HG03439 (cell line): ENCODE results near the gene FAM98A.

ENCODE experiments used
- ATAC-seq: cut with Tn5 transposase; IDR thresholded peaks from one replicate; pipeline ENCODE4 v1.9.1; 2021; ENCODE audit warnings: mild to moderate bottlenecking, moderate library complexity; ENCODE audit not compliant: unreplicated experiment

Gene FAM98A

DNA sequence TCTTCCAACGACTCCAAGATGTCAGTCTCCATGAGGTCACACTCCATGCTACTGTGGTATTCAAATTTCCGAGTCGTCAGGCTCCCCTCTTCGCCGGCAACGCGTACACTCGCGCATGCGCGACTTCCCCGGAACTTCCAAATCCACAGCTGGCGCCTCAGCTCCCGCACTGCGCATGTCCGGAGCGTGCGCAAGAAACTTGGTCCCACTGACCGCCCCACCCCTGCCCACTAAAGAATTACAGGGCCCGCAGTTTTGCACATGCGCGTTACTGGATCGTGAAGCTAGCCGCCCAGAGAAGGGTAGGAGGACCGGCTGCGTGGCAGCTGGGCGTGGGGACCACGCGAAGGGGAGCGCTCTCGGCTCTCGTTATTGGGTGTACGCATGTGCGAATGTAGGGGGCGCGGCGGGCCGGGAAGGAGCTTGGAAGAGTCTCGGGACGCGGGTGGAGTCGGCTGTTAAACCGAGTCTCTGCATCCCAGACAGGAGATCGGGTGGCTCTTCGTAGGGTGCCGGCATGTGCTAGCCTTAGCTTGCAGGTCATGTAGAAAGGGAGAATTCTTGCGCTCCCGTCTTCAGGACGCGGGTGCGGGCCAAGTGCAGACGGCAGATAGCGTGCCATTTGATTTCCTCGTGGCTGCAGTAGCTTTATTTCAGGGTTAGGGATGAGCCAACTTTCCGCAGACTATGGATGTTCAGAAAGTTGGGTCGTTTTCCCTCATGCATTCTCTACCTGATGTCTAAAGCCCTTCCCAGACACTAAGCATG is at the start of gene FAM98A:
Gene FAM98A, minus strand, starts transcription at position 125 of the 768 bp plus-strand sequence. Its CDS starts 78 bp downstream, at position 47.
- ATAC-seq = peak; percentile 95

DNA sequence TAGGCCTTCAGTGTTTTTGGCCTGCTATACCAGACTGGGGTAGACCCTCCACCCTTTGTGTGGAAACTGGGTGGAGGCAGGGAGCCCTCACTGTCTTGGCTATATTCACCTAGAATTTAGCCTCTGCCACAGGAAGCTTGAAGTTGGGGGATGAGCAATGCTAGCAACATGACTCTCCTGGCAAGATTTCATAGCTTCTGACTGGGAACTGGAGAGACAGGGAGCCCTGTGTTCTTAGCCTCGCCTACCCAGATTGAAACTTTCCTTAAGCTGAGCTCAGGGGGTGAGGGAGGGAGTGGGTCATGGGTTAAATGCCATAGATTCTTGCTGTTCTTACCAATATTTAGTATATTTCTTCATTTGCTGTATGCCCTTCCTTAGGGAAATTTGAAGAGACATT is 46.8 kb upstream of the FAM98A start:
- no peak for ATAC-seq

DNA sequence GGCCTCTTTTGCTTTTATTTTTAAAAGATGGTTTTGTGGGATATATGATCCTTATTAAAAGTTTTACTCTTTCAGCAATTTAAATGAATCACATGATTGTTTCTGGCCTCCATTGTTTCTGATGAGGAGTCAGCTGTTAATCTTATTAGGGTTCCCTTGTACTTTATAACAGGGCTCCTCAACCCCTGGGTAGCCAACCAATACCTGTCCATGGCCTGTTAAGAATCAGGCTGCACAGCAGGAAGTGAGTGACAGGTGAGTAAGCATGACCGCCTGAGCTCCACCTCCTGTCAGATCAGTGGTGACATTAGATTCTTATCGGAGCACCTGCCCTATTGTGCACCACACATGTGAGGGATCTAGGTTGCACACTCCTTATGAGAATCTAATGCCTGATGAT is 45.1 kb upstream of the FAM98A start:
- ATAC-seq = no peak

DNA sequence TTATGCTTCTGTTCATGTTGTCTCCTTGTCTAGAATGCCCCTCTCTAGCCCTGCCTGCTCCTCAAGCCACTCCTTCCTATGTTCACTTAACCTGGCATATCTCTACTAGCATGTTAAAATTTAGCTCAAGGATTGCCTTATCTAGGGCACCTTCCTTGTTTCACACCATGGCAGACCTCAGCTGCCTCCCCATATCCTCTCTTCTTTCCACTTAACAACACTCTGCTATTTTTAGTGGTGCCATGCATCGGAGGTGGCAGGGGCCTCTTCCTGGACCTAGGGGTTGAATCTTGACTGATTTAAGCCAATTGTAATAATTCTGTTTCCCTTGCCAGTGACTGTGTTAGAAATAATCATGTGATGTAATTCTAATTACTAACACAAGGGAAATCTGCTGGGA is 36.9 kb upstream of the FAM98A start:
- no peak for ATAC-seq

DNA sequence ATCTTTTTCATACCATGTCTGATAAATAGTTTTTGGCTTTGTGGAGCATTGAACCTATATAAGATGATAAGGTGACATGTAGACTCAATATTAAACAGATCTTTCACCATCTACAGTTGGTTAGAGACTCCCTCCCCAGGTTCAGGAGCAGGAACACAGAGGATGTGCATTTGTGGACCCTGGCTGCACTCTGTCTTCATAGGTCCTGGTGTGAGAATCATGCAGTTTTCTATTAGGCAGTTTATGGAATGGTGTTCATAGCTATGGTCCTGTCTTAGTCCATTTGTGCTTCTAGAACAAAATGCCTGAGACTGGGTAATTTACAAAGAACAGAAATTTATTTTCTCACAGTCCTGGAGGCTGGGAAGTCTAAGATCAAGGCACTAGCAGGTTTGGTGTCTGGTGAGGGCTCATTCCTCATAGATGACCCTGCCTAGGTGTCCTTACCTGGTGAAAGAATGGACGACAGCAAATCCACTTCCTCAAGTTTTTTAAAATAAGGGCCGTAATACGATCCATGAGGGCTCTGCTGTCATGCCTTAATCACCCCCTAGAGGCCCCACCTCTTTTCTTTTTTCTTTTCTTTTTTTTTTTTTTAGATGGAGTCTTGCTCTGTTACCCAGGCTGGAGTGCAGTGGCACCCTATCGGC is 35.3 kb upstream of the FAM98A start:
- no peak for ATAC-seq

DNA sequence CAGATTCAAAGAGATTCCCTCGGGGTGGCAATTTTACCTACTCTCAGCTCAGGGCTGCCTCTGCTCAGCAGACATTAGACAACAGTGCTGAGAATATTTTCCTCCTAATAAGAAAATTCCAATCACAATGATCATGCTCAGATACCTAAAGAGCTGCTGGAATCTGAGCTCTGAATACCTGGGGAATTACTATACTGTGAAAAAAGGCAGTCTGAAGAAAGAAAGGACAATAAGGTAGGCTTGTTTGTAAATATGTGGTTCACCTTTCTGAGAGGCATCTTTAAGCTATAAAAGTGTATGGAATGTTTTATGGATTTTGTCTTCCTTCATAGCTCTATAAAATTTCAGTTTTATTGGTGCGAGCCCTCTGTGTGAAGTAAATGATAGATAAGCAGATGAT is 34.2 kb upstream of the FAM98A start:
- ATAC-seq = no peak

DNA sequence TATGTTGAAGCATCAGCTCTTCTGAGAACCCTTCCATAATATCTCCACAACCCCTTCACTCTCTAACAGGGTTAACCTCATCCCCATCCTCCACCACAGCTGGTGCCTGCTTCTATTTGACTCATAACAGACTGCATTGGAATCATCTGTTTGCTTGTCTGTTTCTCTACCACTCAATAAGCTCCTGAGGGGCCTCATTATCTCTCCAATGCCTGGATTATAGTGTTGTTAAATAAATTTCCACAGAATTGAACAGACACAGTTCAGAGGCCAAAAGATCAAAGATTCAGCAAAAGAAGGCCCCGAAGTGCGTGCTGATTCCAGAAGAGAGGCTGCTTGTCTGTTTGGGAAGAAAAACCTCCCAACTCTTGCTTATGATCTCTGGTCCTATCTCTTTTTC is 33.7 kb upstream of the FAM98A start:
- no peak for ATAC-seq

DNA sequence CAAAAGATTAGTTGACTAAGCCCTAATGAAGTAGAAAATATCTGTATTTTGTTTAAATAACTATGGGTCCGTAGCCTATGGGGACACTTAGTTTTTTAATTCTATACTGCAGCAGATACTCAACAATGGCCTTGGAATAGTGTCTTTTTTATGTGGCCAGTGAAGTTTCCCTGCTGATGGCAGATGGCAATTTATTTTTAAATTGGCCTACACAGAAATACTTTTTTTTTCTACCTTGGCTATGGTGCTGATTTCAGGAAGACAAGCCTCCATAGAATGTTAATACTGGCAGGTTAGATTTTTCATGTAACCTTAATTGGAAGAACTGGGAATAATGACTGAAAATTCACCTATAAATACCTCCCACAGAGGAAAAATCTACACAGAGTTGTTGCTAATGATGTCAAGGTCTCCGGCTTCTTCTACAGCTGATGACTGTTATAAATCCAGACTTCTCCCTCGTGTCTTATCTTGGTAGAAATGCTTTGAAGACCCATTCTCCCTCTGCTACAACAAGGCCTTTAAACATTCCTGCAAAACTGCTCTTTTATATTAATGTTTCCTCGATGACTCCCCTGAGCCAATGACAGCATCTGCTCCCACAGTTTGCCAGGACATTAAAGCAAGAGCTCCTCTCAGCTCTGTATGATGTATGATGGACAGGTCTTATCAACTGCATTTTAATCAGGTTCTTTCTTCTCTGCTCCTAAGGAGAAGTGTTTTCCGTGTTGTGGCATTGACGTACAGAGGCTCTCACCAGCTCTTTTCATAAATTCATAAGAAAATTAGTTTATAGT is 29.1 kb upstream of the FAM98A start:
- ATAC-seq = no peak

DNA sequence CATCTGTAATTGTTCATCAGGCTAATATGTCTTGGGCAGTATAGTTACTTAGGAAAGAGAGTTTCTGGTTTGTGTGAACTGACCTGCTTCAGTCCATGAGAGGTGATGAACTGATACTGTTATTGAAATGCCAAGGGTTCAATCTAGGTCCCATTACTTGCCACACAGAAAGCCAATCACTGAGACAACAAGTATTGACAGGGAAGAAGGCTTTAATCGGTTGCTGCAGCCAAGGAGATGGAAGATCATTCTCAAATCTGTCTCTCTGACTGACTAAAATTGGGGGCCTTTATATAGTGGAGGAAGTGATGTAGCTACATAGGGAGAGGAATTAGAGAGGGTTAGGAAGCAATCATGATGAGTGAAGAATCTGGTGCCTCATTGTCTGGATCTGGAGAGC is 19.9 kb upstream of the FAM98A start:
- no peak for ATAC-seq

DNA sequence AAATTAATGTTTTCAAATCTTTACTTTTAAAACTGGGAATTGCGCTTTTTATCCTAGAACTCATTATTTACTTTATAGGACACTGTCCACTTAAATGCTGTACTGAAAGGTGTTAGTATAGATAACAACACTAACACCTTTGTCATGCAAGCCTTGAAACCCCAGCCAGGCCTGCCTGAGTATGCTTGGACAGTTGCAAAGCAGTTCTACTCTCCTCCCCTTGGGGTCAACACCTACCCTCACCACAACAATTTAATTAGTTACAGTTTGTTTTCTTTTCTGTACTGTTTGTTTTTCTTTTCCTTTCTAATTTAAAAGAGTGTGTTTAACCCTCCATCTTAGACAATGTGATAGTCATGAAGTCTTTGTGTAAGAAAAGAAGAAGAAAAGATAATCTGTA is 18.9 kb upstream of the FAM98A start:
- ATAC-seq = no peak

DNA sequence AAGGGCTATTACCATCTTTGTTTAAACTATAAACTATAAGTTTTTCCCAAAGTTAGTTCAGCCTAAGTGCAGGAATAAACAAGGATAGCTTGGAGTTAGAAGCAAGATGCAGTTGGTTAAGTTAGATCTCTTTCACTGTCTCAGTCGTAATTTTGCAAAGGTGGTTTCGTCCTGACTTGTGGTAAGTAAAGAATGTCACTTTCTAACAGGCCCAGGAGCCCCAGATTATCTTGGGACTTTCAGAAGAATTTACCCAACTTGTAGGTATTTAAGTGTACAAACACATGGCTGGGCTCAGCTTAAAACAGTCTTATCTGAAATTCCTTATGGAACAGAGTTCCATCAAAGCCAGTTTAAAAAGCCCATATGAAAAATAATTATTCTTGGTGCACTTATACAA is 18.3 kb upstream of the FAM98A start:
- ATAC-seq = no peak

DNA sequence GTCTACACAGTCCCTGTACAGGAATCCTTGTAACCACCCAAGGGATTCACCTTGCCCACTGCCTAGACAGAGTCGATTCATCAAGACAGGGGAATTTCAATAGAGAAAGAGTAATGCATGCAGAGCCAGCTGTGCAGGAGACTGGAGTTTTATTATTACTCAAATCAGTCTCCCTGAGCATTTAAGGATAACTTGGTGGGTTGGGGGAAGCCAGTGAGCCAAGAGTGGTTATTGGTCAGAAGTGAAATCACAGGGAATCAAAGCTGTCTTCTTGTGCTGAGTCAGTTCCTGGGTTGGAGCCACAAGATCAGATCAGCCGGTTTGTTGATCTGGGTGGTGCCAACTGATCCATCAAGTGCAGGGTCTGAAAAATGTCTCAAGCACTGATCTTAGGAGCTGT is 17.8 kb upstream of the FAM98A start:
- no peak for ATAC-seq

DNA sequence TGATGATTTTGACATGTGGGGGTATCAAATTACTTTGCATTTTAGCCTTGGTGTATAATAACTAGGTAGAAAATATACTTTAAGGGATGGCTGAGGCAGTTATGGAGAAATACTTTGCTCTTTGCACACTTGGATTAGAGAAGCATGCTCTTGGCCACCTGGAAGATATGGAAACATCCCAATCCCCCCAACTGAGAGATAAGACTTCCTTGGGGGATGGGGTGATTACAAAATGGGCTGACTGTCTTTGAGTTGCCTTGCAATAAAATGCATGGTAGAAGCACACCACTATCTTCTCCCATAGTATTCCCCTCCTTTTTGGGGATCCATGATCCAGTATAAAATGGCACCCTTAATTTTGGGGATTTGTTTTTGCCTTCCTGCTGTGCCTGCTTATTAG is 15.1 kb upstream of the FAM98A start:
- ATAC-seq = no peak

DNA sequence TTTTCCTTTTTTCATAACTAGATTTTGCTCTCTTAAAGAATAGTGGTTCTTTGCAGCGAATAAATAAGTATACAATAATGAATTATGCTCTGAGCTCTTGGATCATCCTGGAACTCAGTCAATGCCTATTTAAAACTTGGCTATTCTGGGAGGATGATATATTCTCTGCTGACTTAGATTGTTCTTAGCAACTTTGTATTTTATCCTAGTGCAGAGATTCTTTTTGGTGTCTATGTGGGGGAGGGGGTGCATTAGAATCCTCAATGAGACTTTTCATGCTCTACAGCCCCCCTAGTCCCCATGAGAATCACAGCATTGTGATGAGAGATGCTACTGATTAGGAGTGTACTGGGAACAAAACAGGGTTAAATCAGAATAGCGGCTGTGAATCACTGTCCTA is 8.8 kb upstream of the FAM98A start:
- ATAC-seq = no peak

DNA sequence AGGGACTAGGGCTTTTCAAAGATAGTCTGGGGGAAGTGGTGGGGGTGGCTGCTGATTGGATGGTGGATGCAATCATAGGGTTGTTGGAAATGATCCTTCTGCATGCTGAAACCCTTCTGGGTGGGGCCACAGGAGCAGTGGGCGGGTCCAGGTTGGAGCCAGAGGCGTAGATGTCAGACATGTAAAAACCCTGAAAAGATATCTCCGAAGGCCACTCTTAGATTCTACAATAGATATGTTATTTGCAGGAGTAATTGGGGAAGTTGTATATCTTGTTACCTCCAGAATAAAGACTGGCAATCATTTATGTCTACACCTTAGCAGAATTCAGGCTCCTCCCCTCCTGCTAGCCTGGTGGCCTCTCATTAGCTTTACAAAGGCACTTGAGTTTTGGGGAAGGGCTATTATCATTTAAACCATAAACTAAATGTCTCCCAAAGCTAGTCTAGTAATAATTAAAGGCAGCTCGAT is 8.2 kb upstream of the FAM98A start:
- no peak for ATAC-seq

DNA sequence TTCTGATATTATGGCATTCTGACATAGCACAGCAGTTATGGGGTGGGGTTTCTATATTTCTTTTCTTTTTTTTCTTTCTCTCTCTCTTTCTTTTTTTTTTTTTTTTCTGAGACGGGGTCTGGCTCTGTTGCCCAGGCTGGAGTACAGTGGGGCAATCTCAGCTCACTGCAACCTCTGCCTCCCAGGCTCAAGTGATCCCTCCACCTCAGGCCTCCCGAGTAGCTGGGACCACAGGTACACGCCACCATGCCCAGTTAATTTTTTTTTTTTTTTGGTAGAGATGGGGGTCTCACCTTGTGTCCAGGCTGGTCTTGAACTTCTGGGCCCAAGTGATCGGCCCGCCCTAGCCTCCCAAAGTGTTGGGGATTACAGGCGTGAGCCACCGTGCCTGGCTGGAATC is 7.5 kb upstream of the FAM98A start:
- ATAC-seq = no peak

DNA sequence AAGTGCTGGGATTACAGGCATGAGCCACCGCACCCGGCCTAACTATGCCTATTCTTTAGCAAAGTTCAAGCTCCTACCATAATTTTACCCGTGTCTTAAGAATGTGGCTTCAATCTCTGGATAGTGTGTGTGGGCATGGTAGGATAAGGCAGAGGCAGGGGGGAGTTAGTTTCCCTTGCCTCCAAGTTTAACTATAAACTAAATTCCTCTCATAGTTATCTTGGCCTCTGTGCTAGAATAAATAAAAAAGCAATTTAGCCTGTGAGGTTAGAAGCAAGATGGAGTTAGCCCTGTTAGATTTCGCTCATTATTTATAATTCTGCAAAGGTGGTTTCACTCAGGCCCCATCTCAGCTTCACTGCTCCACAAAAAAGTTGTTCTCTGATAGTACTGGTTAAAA is 7.0 kb upstream of the FAM98A start:
- ATAC-seq = no peak

DNA sequence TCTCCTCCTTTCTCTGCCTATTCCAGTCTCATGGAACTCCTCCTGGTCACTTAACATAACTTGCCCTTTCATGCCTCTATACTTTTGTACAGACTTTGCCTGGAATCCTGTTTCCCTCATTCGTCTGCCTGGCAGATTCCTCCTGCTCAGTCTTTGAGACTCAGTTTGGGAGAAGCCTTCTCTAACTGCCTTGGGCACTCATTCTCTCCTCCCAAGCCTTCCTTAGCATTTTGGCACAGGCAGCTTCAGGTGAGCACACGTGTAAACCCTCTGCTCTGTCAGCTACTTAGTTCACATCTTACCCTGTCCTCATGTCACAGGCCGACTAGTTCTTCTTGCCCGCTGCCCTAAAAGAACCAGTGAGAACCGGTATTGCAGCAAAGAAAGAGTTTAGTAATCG is 6.0 kb upstream of the FAM98A start:
- no peak for ATAC-seq

DNA sequence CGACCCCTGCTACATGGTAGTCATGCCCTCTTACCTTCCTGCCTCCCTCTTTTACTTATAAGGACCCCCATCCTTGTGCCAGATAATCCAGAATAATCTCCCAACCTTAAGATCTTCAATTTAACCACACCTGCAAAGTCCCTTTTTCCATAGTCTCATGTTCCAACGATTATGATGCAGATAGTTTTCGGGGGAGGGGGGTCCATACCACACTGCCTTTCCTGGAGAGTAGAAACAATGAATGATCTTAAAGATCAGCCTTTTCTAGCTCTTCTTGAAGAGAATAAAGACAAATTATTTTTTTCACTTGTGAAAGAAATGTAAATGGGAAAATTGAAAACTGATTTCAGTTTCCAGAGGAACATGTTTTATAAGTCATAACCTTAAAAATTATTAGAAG is 4.3 kb upstream of the FAM98A start:
- ATAC-seq = no peak

DNA sequence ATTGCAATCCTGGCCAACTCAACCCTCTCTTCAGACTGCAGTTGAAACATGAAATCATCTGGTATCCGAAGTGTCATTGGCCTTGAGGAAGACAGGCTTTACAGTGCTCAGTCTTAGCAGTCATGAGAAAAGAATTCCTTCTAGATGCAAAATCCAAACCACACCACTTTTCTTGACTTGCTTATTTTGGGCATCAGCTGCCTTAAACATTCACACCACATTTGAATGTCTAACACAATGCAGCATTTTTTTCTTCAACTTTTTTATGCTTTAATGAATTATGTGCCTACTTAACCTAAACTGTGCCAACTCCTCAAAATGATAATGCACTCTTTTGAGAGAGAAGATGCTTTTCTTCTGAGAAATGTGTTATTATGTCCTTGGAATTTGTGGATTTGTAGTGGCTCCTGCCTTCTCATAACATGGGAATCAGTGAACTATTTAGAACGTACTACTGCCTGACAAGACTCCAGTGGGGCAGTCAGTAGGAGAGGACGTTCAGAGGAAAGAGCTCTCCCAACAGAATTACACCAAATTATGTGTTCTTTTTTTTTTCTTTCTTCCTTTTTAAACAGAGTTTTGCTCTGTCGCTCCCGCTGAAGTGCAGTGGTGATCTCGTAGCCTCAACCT is 3.2 kb upstream of the FAM98A start:
- ATAC-seq = no peak

DNA sequence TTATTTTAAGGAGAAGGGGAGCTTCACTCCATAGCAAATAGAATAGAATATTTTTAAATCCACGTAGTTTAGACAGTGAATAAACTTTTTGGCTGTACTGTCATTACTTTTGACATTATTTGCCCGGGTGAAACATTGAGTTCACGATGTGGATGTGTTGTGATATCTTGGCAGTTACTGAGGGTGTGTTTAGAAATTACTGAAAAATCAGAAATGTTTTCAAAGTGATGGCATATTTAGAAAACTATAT is 769 bp upstream of the FAM98A start:
- no peak for ATAC-seq
